Measurements from ENCODE around the gene CCDC121. TPM values are rescaled to one million over a fixed set of nuclear protein-coding genes. Genes with fewer than 3 reads are reported as not detected.

The CCDC121 gene

Small RNA genes within 50 kb of the gene (small RNA-seq; reads per million reads assigned to genes)
- not detected for gene RF00340
